HepG2 (cell line): Measurements from ENCODE around the gene ASPHD1. TPM values are rescaled to one million over a fixed set of nuclear protein-coding genes. Genes with fewer than 3 reads are reported as not detected.

Experiments used
- ATAC-seq: fragments of 200-7000 bp; cut with Tn5 transposase; 3 replicates; pipeline ENCODE4 v1.9.1; 2020; ENCODE audit warnings: mild to moderate bottlenecking, moderate library complexity
- BruUV-seq: library from RNA; stranded (reverse); fragments of 400-500 nt; replicated peaks from 2 replicates; lab custom pipeline; 2021; lab: Mats Ljungman, UMichigan
- CTCF ChIA-PET: fragments of 300-600 bp; formaldehyde crosslinking; extraction: SDS; loops from one replicate; lab custom pipeline; 2021; ENCODE audit warnings: low total read pairs, inconsistent platforms, low intra/inter-chr PET ratio; lab: Yijun Ruan, JAX
- POLR2A ChIA-PET: fragments of 350-600 bp; sonication (Branson Sonifier 250); formaldehyde crosslinking; loops from one replicate; lab custom pipeline; 2020; ENCODE audit warnings: antibody characterized with exemption, inconsistent platforms; lab: Yijun Ruan, JAX
- DNase-seq: peaks from one replicate; pipeline ENCODE4 v3.0.0-alpha.2; 2015; ENCODE audit warnings: low spot score
- FAIRE-seq: peaks from 3 replicates; lab custom pipeline; 2011; peaks lifted over from hg19 to GRCh38; lab: Jason Lieb, UNC
- H2AFZ ChIP-seq: one replicate; pipeline ENCODE4 v1.6.1; 2011; ENCODE audit warnings: low read length, inconsistent platforms
- H3K27ac ChIP-seq: fragments of 300-600 bp; 3 replicates; pipeline ENCODE4 v1.8.0; 2011; ENCODE audit warnings: mixed run types, mild to moderate bottlenecking, mixed read lengths, low read length, inconsistent platforms; ENCODE audit not compliant: insufficient read depth; ENCODE audit errors: extremely low read length
- H3K27me3 ChIP-seq, 2 experiments: fragments of 200-600 bp in 1 of 2; 2 replicates in 1 of 2; 3 replicates in 1 of 2; pipeline versions ENCODE4 v1.6.0 to v1.8.0; 2011; ENCODE audit warnings: low read length in 2 of 2, mild to moderate bottlenecking in 2 of 2, moderate library complexity in 2 of 2, inconsistent platforms in 1 of 2; ENCODE audit not compliant: insufficient read depth in 2 of 2, control insufficient read depth in 1 of 2
- H3K36me3 ChIP-seq, 2 experiments: fragments of 200-600 bp in 1 of 2; replicated peaks in 1 of 2; 2 replicates in 1 of 2; 3 replicates in 1 of 2; pipeline versions ENCODE4 v1.5.1 to v1.8.0; 2011; ENCODE audit warnings: low read length in 2 of 2, inconsistent platforms in 1 of 2; ENCODE audit not compliant: insufficient read depth in 2 of 2, control insufficient read depth in 1 of 2
- H3K4me1 ChIP-seq: 2 replicates; pipeline ENCODE4 v1.5.1; 2012; ENCODE audit warnings: low read length, inconsistent platforms; ENCODE audit not compliant: insufficient read depth
- H3K4me2 ChIP-seq: 2 replicates; pipeline ENCODE4 v1.6.0; 2011; ENCODE audit warnings: low read depth, low read length, inconsistent platforms
- H3K4me3 ChIP-seq, 3 experiments: fragments of 200-600 bp in 1 of 3; sonication (generic), shearing (Covaris generic) in 1 of 3; replicated peaks in 1 of 3; 2 replicates each; pipeline ENCODE4 v1.5.1; 2011 to 2016; ENCODE audit warnings: low read length in 3 of 3, inconsistent platforms in 2 of 3, low read depth in 2 of 3, mild to moderate bottlenecking in 2 of 3, control low read depth in 1 of 3, mixed read lengths in 1 of 3; ENCODE audit not compliant: insufficient read depth in 1 of 3
- H3K79me2 ChIP-seq: one replicate; pipeline ENCODE4 v1.6.1; 2011; ENCODE audit warnings: low read length, inconsistent platforms; ENCODE audit not compliant: insufficient read depth
- H3K9ac ChIP-seq: 2 replicates; pipeline ENCODE4 v1.6.0; 2011; ENCODE audit warnings: mild to moderate bottlenecking, low read depth, low read length, inconsistent platforms; ENCODE audit not compliant: insufficient read depth
- H3K9me3 ChIP-seq: 2 replicates; pipeline ENCODE4 v1.5.1; 2012; ENCODE audit warnings: mild to moderate bottlenecking, low read length
- H4K20me1 ChIP-seq: 2 replicates; pipeline ENCODE4 v1.6.0; 2011; ENCODE audit warnings: inconsistent platforms, mild to moderate bottlenecking, low read length, moderate library complexity; ENCODE audit not compliant: insufficient read depth
- ATF7-NPFF ChIP-seq: sonication (generic); formaldehyde crosslinking; IDR thresholded peaks from 2 replicates; pipeline ENCODE4 v1.8.1; 2023; ENCODE audit warnings: mild to moderate bottlenecking, low read depth, missing genetic modification reagents, moderate library complexity
- ATRX ChIP-seq: sonication (generic); formaldehyde crosslinking; IDR thresholded peaks from 2 replicates; pipeline ENCODE4 v1.4.0; 2020; ENCODE audit warnings: missing genetic modification reagents, borderline replicate concordance
- HNF4A ChIP-seq: sonication (generic); formaldehyde crosslinking; IDR thresholded peaks from 2 replicates; pipeline ENCODE4 v1.4.0; 2020; ENCODE audit warnings: missing genetic modification reagents
- KLF13 ChIP-seq: sonication (generic); formaldehyde crosslinking; IDR thresholded peaks from 2 replicates; pipeline ENCODE4 v1.4.0; 2020; ENCODE audit warnings: mild to moderate bottlenecking, missing genetic modification reagents
- PAXIP1 ChIP-seq: sonication (generic); formaldehyde crosslinking; conservative IDR thresholded peaks from 2 replicates; pipeline ENCODE4 v1.4.0; 2020; ENCODE audit warnings: mild to moderate bottlenecking, missing genetic modification reagents, moderate library complexity
- PRDM15 ChIP-seq: sonication (generic); formaldehyde crosslinking; IDR thresholded peaks from 2 replicates; pipeline ENCODE4 v1.4.0; 2020; ENCODE audit warnings: missing genetic modification reagents
- RFX5 ChIP-seq: IDR thresholded peaks from 2 replicates; pipeline ENCODE4 v1.6.1; 2011; ENCODE audit warnings: low read depth, low read length, improper control_type of control experiment
- SIX4 ChIP-seq: sonication (generic); formaldehyde crosslinking; IDR thresholded peaks from 2 replicates; pipeline ENCODE4 v1.4.0; 2020; ENCODE audit warnings: missing genetic modification reagents
- TAF1 ChIP-seq: sonication (generic); formaldehyde crosslinking; IDR thresholded peaks from 2 replicates; pipeline ENCODE4 v1.4.0; 2020; ENCODE audit warnings: missing genetic modification reagents
- TFE3 ChIP-seq: IDR thresholded peaks from 2 replicates; pipeline ENCODE4 v1.6.1; 2016
- THAP7 ChIP-seq: sonication (generic); formaldehyde crosslinking; IDR thresholded peaks from 2 replicates; pipeline ENCODE4 v1.8.1; 2023; ENCODE audit warnings: mild to moderate bottlenecking, missing genetic modification reagents
- ZBTB39 ChIP-seq: sonication (generic); formaldehyde crosslinking; IDR thresholded peaks from 2 replicates; pipeline ENCODE4 v1.5.0; 2020; ENCODE audit warnings: missing genetic modification reagents
- ZNF746 ChIP-seq: sonication (generic); formaldehyde crosslinking; IDR thresholded peaks from 2 replicates; pipeline ENCODE4 v1.8.0; 2022; ENCODE audit warnings: mild to moderate bottlenecking, missing genetic modification reagents
- whole genome bisulfite sequencing: methylation state at CpG from one replicate; pipeline ENCODE4 v1.1.6; 2017; ENCODE audit warnings: low lambda C conversion rate; 5-methylcytosine and 5-hydroxymethylcytosine counted together
- in situ Hi-C: cut with HindIII; loops from 2 replicates; pipeline ENCODE4 v1.10.0; 2017; ENCODE audit warnings: low pct_unique_long_range_greater_than_20kb; ENCODE audit not compliant: extremely low pct_ligation_motif_present
- intact Hi-C: fragments of 100-400 bp; cut with micrococcal nuclease; formaldehyde crosslinking; loops from one replicate; pipeline ENCODE4 v1.10.0; 2022; ENCODE audit not compliant: unreplicated experiment
- polyA plus RNA-seq, 8 experiments: library from polyadenylated mRNA; depleted of rRNA in 3 of 8; stranded (reverse) in 7 of 8; unstranded in 1 of 8; fragments of >200 nt; fragmentation: Illumina TruSeq in 4 of 8; extraction: Trizol in 4 of 8; gene quantifications; 2 replicates each; pipeline versions ENCODE4 v1.2.1 to v1.2.3, GENCODE V29; 2011 to 2016; ENCODE audit warnings: low read depth in 4 of 8, missing spikeins in 1 of 8, mixed read lengths in 1 of 8; ENCODE audit not compliant: insufficient read depth in 1 of 8
- total RNA-seq, 5 experiments: library from RNA; depleted of rRNA; stranded (reverse); fragments of >200 nt; fragmentation: Illumina TruSeq; extraction: Trizol; gene quantifications; 2 replicates each; pipeline ENCODE4 v1.2.3, GENCODE V29; 2016; ENCODE audit warnings: low read depth in 1 of 5

ASPHD1 gene
- total and polyA plus RNA-seq, 2 of the 13 experiments (the other 11 are each of a cell fraction or from before 2014, with no cell fraction given): 13.1 to 19.7 TPM

GRCh38 chr16:29894352-29894751 lies 5.9 kb upstream of the ASPHD1 start:
- TF ChIP-seq PAXIP1 (no peak), SIX4 (CRISPR knock-in tag) (no peak), TAF1 (CRISPR knock-in tag) (no peak), KLF13 (CRISPR knock-in tag) (no peak), HNF4A (CRISPR knock-in tag) (no peak), ATF7-NPFF (CRISPR knock-in tag) (no peak), ZBTB39 (CRISPR knock-in tag) (no peak), ATRX (CRISPR knock-in tag) (no peak), ZNF746 (CRISPR knock-in tag) (no peak), THAP7 (CRISPR knock-in tag) (no peak), PRDM15 (CRISPR knock-in tag) (no peak), RFX5 (no peak), TFE3 (no peak)
- BruUV-seq: no TSS peak
- no peaks in the 10 kb centered on the region for H3K36me3 ChIP-seq
- ChIA-PET CTCF (no interaction called here), POLR2A (interaction anchor here (1.1 to 1.4 kb wide), 2 partner anchors 9 to 32 kb away, joined by 3 to 4 read pairs; partner anchors contain the start of gene KCTD13)
- H4K20me1 ChIP-seq: no peaks in the 10 kb centered on the region
- H3K79me2 ChIP-seq: no peaks in the 10 kb centered on the region
- no peak overlapping the region for H3K4me3 ChIP-seq
- H2AFZ ChIP-seq: no peak overlapping the region
- in situ Hi-C loops: no loop called here
- H3K4me1 ChIP-seq: peaks cover 50% of the 10 kb centered on the region
- no peak for DNase-seq
- no peak overlapping the region for H3K27ac ChIP-seq
- WGBS: 86% methylated on average over 4 of the region's 4 CpGs
- intact Hi-C loops: no loop called here
- no peaks in the 10 kb centered on the region for H3K27me3 ChIP-seq
- H3K9ac ChIP-seq: no peak overlapping the region
- FAIRE-seq: no peak
- no peak for ATAC-seq
- no peaks in the 10 kb centered on the region for H3K9me3 ChIP-seq
- H3K4me2 ChIP-seq: no peak overlapping the region
